OCI-LY7 (cell line): Measurements from ENCODE around the gene GCHFR. TPM values are rescaled to one million over a fixed set of nuclear protein-coding genes. Genes with fewer than 3 reads are reported as not detected.

Experiments
- BruUV-seq: library from RNA; stranded (reverse); fragments of 400-500 nt; replicated peaks from 2 replicates; lab custom pipeline; 2021; lab: Mats Ljungman, UMichigan
- CTCF ChIA-PET: fragments of 300-600 bp; sonication (Branson Sonifier 250); formaldehyde crosslinking; loops from one replicate; lab custom pipeline; 2022; ENCODE audit warnings: antibody characterized with exemption; ENCODE audit not compliant: unreplicated experiment; lab: Charles Lee
- POLR2A ChIA-PET: fragments of 300-600 bp; sonication (Branson Sonifier 250); formaldehyde crosslinking; loops from one replicate; lab custom pipeline; 2022; ENCODE audit warnings: antibody characterized with exemption; lab: Charles Lee
- DNase-seq: peaks from one replicate; pipeline ENCODE4 v3.0.0-alpha.2; 2015; ENCODE audit warnings: low spot score
- H2AFZ ChIP-seq: fragments of 200-600 bp; sonication (generic), shearing (Covaris generic); 2 replicates; pipeline ENCODE4 v1.6.1; 2014; ENCODE audit warnings: mild to moderate bottlenecking, antibody characterized with exemption, low read length, moderate library complexity
- H3K27ac ChIP-seq: fragments of 200-600 bp; sonication (generic); 2 replicates; pipeline ENCODE4 v1.5.1; 2014; ENCODE audit warnings: mixed run types, low read depth, mild to moderate bottlenecking, moderate library complexity, low read length, inconsistent platforms; ENCODE audit not compliant: poor library complexity, severe bottlenecking
- H3K36me3 ChIP-seq: fragments of 200-600 bp; sonication (generic); 2 replicates; pipeline ENCODE4 v1.6.1; 2014; ENCODE audit warnings: mild to moderate bottlenecking, antibody characterized with exemption, low read length, moderate library complexity, mixed read lengths; ENCODE audit not compliant: insufficient read depth
- H3K4me1 ChIP-seq: fragments of 200-600 bp; sonication (generic); 2 replicates; pipeline ENCODE4 v1.5.1; 2014; ENCODE audit warnings: mild to moderate bottlenecking, low read length; ENCODE audit not compliant: insufficient read depth, poor library complexity, severe bottlenecking
- H3K4me2 ChIP-seq: fragments of 200-600 bp; sonication (generic); 2 replicates; pipeline ENCODE4 v1.6.1; 2014; ENCODE audit warnings: mild to moderate bottlenecking, low read length
- H3K4me3 ChIP-seq: fragments of 200-600 bp; sonication (generic); 2 replicates; pipeline ENCODE4 v1.5.1; 2014; ENCODE audit warnings: mild to moderate bottlenecking, low read depth, low read length; ENCODE audit not compliant: poor library complexity, severe bottlenecking
- H3K79me2 ChIP-seq: fragments of 200-600 bp; sonication (generic); 2 replicates; pipeline ENCODE4 v1.6.1; 2016; ENCODE audit warnings: low read depth, mild to moderate bottlenecking, low read length, moderate library complexity, mixed read lengths; ENCODE audit not compliant: insufficient read depth
- H3K9me2 ChIP-seq: fragments of 200-600 bp; sonication (generic); 2 replicates; pipeline ENCODE4 v1.6.1; 2016; ENCODE audit warnings: mild to moderate bottlenecking, low read length, mixed read lengths; ENCODE audit not compliant: insufficient read depth
- H3K9me3 ChIP-seq: fragments of 200-600 bp; sonication (generic); 2 replicates; pipeline ENCODE4 v1.6.1; 2014; ENCODE audit warnings: mild to moderate bottlenecking, mixed run types, low read length, mixed read lengths
- H4K20me1 ChIP-seq: fragments of 200-600 bp; sonication (generic); 2 replicates; pipeline ENCODE4 v1.6.1; 2014; ENCODE audit warnings: mild to moderate bottlenecking, antibody characterized with exemption, low read length, moderate library complexity, mixed read lengths; ENCODE audit not compliant: insufficient read depth
- EZH2phosphoT487 ChIP-seq: fragments of 200-600 bp; sonication (generic); IDR thresholded peaks from 2 replicates; pipeline ENCODE4 v1.6.1; 2018; ENCODE audit warnings: low read depth, borderline replicate concordance, mild to moderate bottlenecking, mixed run types, antibody characterized with exemption, low read length, moderate library complexity, mixed read lengths
- intact Hi-C: fragments of 100-400 bp; cut with micrococcal nuclease; formaldehyde crosslinking; loops from one replicate; pipeline ENCODE4 v1.10.0; 2022; ENCODE audit not compliant: unreplicated experiment
- total RNA-seq, 2 experiments: library from RNA; depleted of rRNA in 1 of 2; stranded (reverse); fragments of >200 nt in 1 of 2; shearing (Covaris generic) in 1 of 2; gene quantifications; 2 replicates each; pipeline ENCODE4 v1.2.3, GENCODE V29; 2014 to 2022
- TF ChIP-seq, protein P1 (sequence below): fragments of 200-600 bp; sonication (generic); conservative IDR thresholded peaks from 2 replicates; pipeline ENCODE4 v1.5.1; 2014; ENCODE audit warnings: mild to moderate bottlenecking, antibody characterized with exemption, low read length, moderate library complexity, mixed read lengths

GCHFR gene
- total RNA-seq, 2 experiments from 2014 or later, result 75.7 to 97.4 TPM

DNA sequence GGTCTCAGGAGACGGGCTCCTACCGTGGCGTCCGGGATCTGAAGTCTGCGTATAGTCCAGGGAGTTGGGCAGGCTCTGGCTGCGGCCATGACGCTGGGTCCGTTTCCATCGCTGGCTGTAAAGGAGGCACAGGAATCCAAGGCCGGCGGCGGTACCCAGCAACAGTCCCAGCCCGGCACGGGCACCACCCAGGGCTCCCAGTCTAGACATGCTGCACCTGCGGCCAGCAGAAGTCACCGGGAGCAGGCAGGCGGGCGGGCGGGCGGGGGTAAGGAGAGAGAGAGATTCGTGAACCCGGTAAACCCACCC is 9.3 kb upstream of the GCHFR start:
- peaks cover 46% of the 10 kb centered on the region for H3K4me1 ChIP-seq
- peak overlapping the region; percentile 85 for H3K4me3 ChIP-seq
- intact Hi-C loops, result loop anchor here (2.0 kb wide), 2 partner anchors 28 to 52 kb away; partner anchors contain the start of genes DNAJC17 and ZFYVE19
- POLR2A ChIA-PET, result interaction anchor here (0.7 kb wide), 1 partner anchor 23 kb away, joined by 3 read pairs; no protein-coding TSS in a partner anchor
- CTCF ChIA-PET, result no interaction called here
- H3K79me2 ChIP-seq, result peaks cover 29% of the 10 kb centered on the region
- peaks cover 34% of the 10 kb centered on the region for H3K36me3 ChIP-seq
- no peak overlapping the region for H3K27ac ChIP-seq
- TF ChIP-seq EZH2phosphoT487, result no peak
- TF ChIP-seq, protein P1, sequence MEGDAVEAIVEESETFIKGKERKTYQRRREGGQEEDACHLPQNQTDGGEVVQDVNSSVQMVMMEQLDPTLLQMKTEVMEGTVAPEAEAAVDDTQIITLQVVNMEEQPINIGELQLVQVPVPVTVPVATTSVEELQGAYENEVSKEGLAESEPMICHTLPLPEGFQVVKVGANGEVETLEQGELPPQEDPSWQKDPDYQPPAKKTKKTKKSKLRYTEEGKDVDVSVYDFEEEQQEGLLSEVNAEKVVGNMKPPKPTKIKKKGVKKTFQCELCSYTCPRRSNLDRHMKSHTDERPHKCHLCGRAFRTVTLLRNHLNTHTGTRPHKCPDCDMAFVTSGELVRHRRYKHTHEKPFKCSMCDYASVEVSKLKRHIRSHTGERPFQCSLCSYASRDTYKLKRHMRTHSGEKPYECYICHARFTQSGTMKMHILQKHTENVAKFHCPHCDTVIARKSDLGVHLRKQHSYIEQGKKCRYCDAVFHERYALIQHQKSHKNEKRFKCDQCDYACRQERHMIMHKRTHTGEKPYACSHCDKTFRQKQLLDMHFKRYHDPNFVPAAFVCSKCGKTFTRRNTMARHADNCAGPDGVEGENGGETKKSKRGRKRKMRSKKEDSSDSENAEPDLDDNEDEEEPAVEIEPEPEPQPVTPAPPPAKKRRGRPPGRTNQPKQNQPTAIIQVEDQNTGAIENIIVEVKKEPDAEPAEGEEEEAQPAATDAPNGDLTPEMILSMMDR, result no peak
- H3K9me3 ChIP-seq, result no peaks in the 10 kb centered on the region
- no peaks in the 10 kb centered on the region for H4K20me1 ChIP-seq
- DNase-seq, result peak; percentile 24
- H3K9me2 ChIP-seq, result no peaks in the 10 kb centered on the region
- H3K4me2 ChIP-seq, result peak overlapping the region; percentile 95
- BruUV-seq, result no TSS peak
- no peak overlapping the region for H2AFZ ChIP-seq

DNA sequence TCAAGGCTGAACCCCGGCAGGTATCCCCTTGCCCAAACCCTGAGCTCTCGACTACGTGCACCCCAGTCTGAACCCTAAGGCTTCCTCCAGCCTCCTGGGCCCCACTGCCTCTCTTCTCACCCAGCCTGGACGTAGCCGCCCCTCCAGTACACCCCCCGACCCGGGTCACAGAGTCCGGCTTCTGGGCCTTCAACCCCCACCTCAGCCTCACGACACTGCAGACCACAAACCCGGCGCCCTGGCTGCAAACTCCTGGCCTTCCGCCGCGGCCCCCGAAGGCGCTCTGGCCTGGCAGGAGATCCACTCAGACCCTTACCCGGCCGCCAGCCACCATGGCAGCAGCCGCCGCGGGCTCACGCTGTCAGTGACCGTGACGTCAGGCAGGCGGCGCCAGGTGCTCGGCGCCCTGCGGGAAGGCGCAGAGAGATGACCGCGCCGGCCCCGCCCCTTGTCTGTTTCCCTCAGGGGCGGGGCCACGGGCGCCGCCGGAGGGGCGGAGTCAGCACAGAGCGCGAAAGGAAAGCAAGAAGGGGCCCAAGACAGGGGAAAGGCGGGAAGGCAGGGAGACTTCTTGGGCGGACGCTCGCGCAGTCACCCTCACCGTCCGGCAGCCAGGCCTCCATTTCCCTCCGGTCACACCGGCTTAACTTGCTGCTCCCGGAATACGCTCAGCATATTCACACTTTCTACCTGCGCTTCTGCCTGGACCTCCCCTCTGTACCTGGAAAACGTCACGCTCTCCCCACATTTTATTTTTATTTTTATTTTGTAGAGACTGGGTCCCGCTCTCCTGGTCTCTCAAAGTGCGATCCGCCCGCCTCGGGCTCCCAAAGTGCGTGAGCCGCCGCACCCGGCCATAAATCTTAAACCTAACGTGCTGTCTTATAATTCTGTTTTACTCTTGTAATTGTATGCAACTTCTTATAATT is 8.7 kb upstream of the GCHFR start, which contains the start of gene RMDN3:
Gene RMDN3 (minus strand): TSS at position 372 of the 929 bp plus-strand sequence. CDS start 471 bp downstream, outside the sequence.
- POLR2A ChIA-PET, result interaction anchor here (2.9 kb wide), 1 partner anchor 10 kb away, joined by 8 read pairs; no protein-coding TSS in a partner anchor
- Histone ChIP-seq H3K79me2 (peaks cover 29% of the 10 kb centered on the region), H3K36me3 (peaks cover 30% of the 10 kb centered on the region), H3K27ac (peak within 1 kb of the TSS; percentile 90), H3K4me2 (peak within 1 kb of the TSS; percentile 95), H3K9me2 (no peaks in the 10 kb centered on the region), H2AFZ (peak within 1 kb of the TSS; percentile 67), H3K4me3 (peak within 1 kb of the TSS; percentile 85), H3K9me3 (no peaks in the 10 kb centered on the region), H4K20me1 (no peaks in the 10 kb centered on the region), H3K4me1 (peaks cover 52% of the 10 kb centered on the region)
- DNase-seq, result peak; percentile 97
- intact Hi-C loops, result loop anchor here (1.0 to 2.0 kb wide), 4 partner anchors 9 to 52 kb away; partner anchors contain the start of genes C15orf62, DNAJC17, GCHFR and ZFYVE19
- TF ChIP-seq, protein P1, result no peak
- TF ChIP-seq EZH2phosphoT487, result no peak
- CTCF ChIA-PET, result no interaction called here
- TSS peak; percentile 100 for BruUV-seq
